WTC11 (cell line): ENCODE measurements around the gene ABHD13. TPM values are rescaled to one million over a fixed set of nuclear protein-coding genes. Genes with fewer than 3 reads are reported as not detected.

Experiments
- ATAC-seq: fragments of 200-7000 bp; cut with Tn5 transposase; 2 replicates; pipeline ENCODE4 v1.10.0; 2021; ENCODE audit warnings: mild to moderate bottlenecking, moderate library complexity
- CTCF ChIA-PET: fragments of 300-600 bp; sonication (Branson Sonifier 250); formaldehyde crosslinking; loops from one replicate; lab custom pipeline; 2021; ENCODE audit warnings: antibody characterized with exemption; lab: Charles Lee
- POLR2A ChIA-PET: fragments of 350-600 bp; sonication (Branson Sonifier 250); formaldehyde crosslinking; loops from one replicate; lab custom pipeline; 2021; ENCODE audit warnings: antibody characterized with exemption; lab: Charles Lee
- DNase-seq: peaks from one replicate; pipeline ENCODE4 v3.0.0; 2021; ENCODE audit warnings: low spot score
- H3K27ac Mint-ChIP-seq: 2 replicates; pipeline ENCODE4 v1.8.0; 2021; ENCODE audit warnings: mixed read lengths
- H3K27me3 Mint-ChIP-seq: 2 replicates; pipeline ENCODE4 v1.8.0; 2021; ENCODE audit warnings: low read depth, mild to moderate bottlenecking, moderate library complexity, mixed read lengths
- H3K36me3 Mint-ChIP-seq: 2 replicates; pipeline ENCODE4 v1.8.0; 2021; ENCODE audit warnings: mixed read lengths
- H3K4me1 Mint-ChIP-seq: 2 replicates; pipeline ENCODE4 v1.8.0; 2022; ENCODE audit warnings: mixed read lengths
- H3K4me3 Mint-ChIP-seq: 2 replicates; pipeline ENCODE4 v1.8.0; 2021; ENCODE audit warnings: mild to moderate bottlenecking, moderate library complexity, mixed read lengths
- H3K9me3 Mint-ChIP-seq: 2 replicates; pipeline ENCODE4 v1.8.0; 2021; ENCODE audit warnings: mixed read lengths
- AR ChIP-seq: fragments of 250-450 bp; sonication (Bioruptor Pico); IDR thresholded peaks from 2 replicates; pipeline ENCODE4 v1.9.0; 2021; ENCODE audit warnings: mild to moderate bottlenecking
- ATF2 ChIP-seq: sonication (generic); formaldehyde crosslinking; IDR thresholded peaks from 2 replicates; pipeline ENCODE4 v1.8.1; 2022; ENCODE audit warnings: low read depth, missing genetic modification reagents, borderline replicate concordance
- ATF3 ChIP-seq: sonication (generic); formaldehyde crosslinking; conservative IDR thresholded peaks from 2 replicates; pipeline ENCODE4 v1.8.1; 2022; ENCODE audit warnings: mild to moderate bottlenecking, missing genetic modification reagents
- CBFB ChIP-seq: sonication (generic); formaldehyde crosslinking; IDR thresholded peaks from 2 replicates; pipeline ENCODE4 v1.8.1; 2022; ENCODE audit warnings: mild to moderate bottlenecking, low read depth, missing genetic modification reagents
- CREM ChIP-seq: sonication (generic); formaldehyde crosslinking; IDR thresholded peaks from 2 replicates; pipeline ENCODE4 v1.8.1; 2022; ENCODE audit warnings: mild to moderate bottlenecking, missing genetic modification reagents, moderate library complexity
- E2F1 ChIP-seq: sonication (generic); formaldehyde crosslinking; IDR thresholded peaks from 2 replicates; pipeline ENCODE4 v1.8.0; 2022; ENCODE audit warnings: mild to moderate bottlenecking, missing genetic modification reagents
- EMX1 ChIP-seq: fragments of 250-450 bp; sonication (Bioruptor Pico); IDR thresholded peaks from 2 replicates; pipeline ENCODE4 v1.8.0; 2021; ENCODE audit warnings: mild to moderate bottlenecking
- ESRRA ChIP-seq: sonication (generic); formaldehyde crosslinking; IDR thresholded peaks from 2 replicates; pipeline ENCODE4 v1.8.1; 2022; ENCODE audit warnings: mild to moderate bottlenecking, missing genetic modification reagents, borderline replicate concordance
- FOXP1 ChIP-seq: sonication (generic); formaldehyde crosslinking; IDR thresholded peaks from 2 replicates; pipeline ENCODE4 v1.8.0; 2022; ENCODE audit warnings: missing genetic modification reagents, mild to moderate bottlenecking, moderate library complexity, borderline replicate concordance
- MLX ChIP-seq: sonication (generic); formaldehyde crosslinking; IDR thresholded peaks from 2 replicates; pipeline ENCODE4 v1.8.1; 2023; ENCODE audit warnings: mild to moderate bottlenecking, missing genetic modification reagents, moderate library complexity
- MXD4 ChIP-seq: fragments of 250-450 bp; sonication (Bioruptor Pico); IDR thresholded peaks from 2 replicates; pipeline ENCODE4 v1.8.0; 2021; ENCODE audit warnings: mild to moderate bottlenecking, moderate library complexity, borderline replicate concordance
- NFYB ChIP-seq: sonication (generic); formaldehyde crosslinking; conservative IDR thresholded peaks from 2 replicates; pipeline ENCODE4 v1.8.0; 2022; ENCODE audit warnings: low read depth, missing genetic modification reagents
- NR1H2 ChIP-seq: sonication (generic); formaldehyde crosslinking; IDR thresholded peaks from 2 replicates; pipeline ENCODE4 v1.9.0; 2021; ENCODE audit warnings: mild to moderate bottlenecking, moderate library complexity, missing genetic modification reagents
- NR2C2 ChIP-seq: sonication (generic); formaldehyde crosslinking; IDR thresholded peaks from 2 replicates; pipeline ENCODE4 v1.8.0; 2022; ENCODE audit warnings: mild to moderate bottlenecking, missing genetic modification reagents
- SOX15 ChIP-seq: fragments of 250-450 bp; sonication (Bioruptor Pico); IDR thresholded peaks from 2 replicates; pipeline ENCODE4 v1.9.0; 2021; ENCODE audit warnings: mild to moderate bottlenecking
- STAT6 ChIP-seq: sonication (generic); formaldehyde crosslinking; conservative IDR thresholded peaks from 2 replicates; pipeline ENCODE4 v1.8.1; 2023; ENCODE audit warnings: mild to moderate bottlenecking, low read depth, missing genetic modification reagents, moderate library complexity
- USF1 ChIP-seq: sonication (generic); formaldehyde crosslinking; IDR thresholded peaks from 2 replicates; pipeline ENCODE4 v1.8.0; 2022; ENCODE audit warnings: mild to moderate bottlenecking, missing genetic modification reagents
- USF2 ChIP-seq: sonication (generic); formaldehyde crosslinking; IDR thresholded peaks from 2 replicates; pipeline ENCODE4 v1.8.1; 2023; ENCODE audit warnings: mild to moderate bottlenecking, missing genetic modification reagents, moderate library complexity
- ZBTB43 ChIP-seq: sonication (generic); formaldehyde crosslinking; IDR thresholded peaks from 2 replicates; pipeline ENCODE4 v1.8.1; 2023; ENCODE audit warnings: mild to moderate bottlenecking, missing genetic modification reagents
- ZNF396 ChIP-seq: fragments of 250-450 bp; sonication (Bioruptor Pico); IDR thresholded peaks from 2 replicates; pipeline ENCODE4 v1.8.0; 2021; ENCODE audit warnings: mild to moderate bottlenecking, moderate library complexity, borderline replicate concordance
- total RNA-seq: library from RNA; stranded (reverse); gene quantifications from 3 replicates; pipeline ENCODE4 v1.2.3, GENCODE V29; 2021

The ABHD13 gene
- total RNA-seq, 1 experiment from 2014 or later, result 5.4 TPM

GRCh38 chr13:108194435-108194936, 23.7 kb upstream of the ABHD13 start:
- no peak for TF ChIP-seq USF2 (CRISPR knock-in tag)
- no peak for TF ChIP-seq ESRRA (CRISPR knock-in tag)
- TF ChIP-seq ATF3 (CRISPR knock-in tag), result no peak
- TF ChIP-seq USF1 (CRISPR knock-in tag), result no peak
- no peak for TF ChIP-seq NR2C2 (CRISPR knock-in tag)
- no peak for TF ChIP-seq CBFB (CRISPR knock-in tag)
- TF ChIP-seq MXD4, result no peak
- TF ChIP-seq AR (CRISPR knock-in tag), result no peak
- TF ChIP-seq ATF2 (CRISPR knock-in tag), result no peak
- TF ChIP-seq NFYB, result no peak
- no peak for TF ChIP-seq ZBTB43
- no peak for TF ChIP-seq EMX1
- TF ChIP-seq FOXP1 (CRISPR knock-in tag), result no peak
- TF ChIP-seq CREM (CRISPR knock-in tag), result no peak
- TF ChIP-seq SOX15, result no peak
- TF ChIP-seq ZNF396, result no peak
- TF ChIP-seq, all 79 proteins: peak for 0
- ChIA-PET CTCF (no interaction called here), POLR2A (no interaction called here)
- Mint-ChIP-seq H3K9me3 (peaks cover 28% of the 10 kb centered on the region), H3K4me3 (no peak overlapping the region), H3K36me3 (0 out of 2 replicates have a peak, but pooled peaks cover 3% of the 10 kb centered on the region), H3K27ac (no peak overlapping the region), H3K4me1 (peaks cover 5% of the 10 kb centered on the region; the same call in 1 of the 2 replicates), H3K27me3 (no peaks in the 10 kb centered on the region)
- ATAC-seq (no peak), DNase-seq (no peak)

GRCh38 chr13:108195146-108195545, 23.0 kb upstream of the ABHD13 start:
- no peak for ATAC-seq
- H3K9me3 Mint-ChIP-seq, result peaks cover 23% of the 10 kb centered on the region
- no peak for DNase-seq
- H3K36me3 Mint-ChIP-seq, result 0 out of 2 replicates have a peak, but pooled peaks cover 3% of the 10 kb centered on the region
- no peaks in the 10 kb centered on the region for H3K27me3 Mint-ChIP-seq
- peaks cover 5% of the 10 kb centered on the region; the same call in 1 of the 2 replicates for H3K4me1 Mint-ChIP-seq
- H3K4me3 Mint-ChIP-seq, result no peak overlapping the region
- ChIA-PET CTCF (no interaction called here), POLR2A (no interaction called here)
- H3K27ac Mint-ChIP-seq, result no peak overlapping the region
- TF ChIP-seq MLX (CRISPR knock-in tag) (no peak), ATF2 (CRISPR knock-in tag) (no peak), ZBTB43 (no peak), E2F1 (no peak), STAT6 (CRISPR knock-in tag) (no peak), NR1H2 (CRISPR knock-in tag) (no peak)
